Activated CD4-positive, CD25-positive, alpha-beta regulatory T cell treated with anti-CD3 and anti-CD28 coated beads, Interleukin-2, amount 50 U/mL, for 72 hours (primary cell): ENCODE results near the gene TAF3.

Experiments used
- DNase-seq: peaks from one replicate; pipeline ENCODE4 v3.0.0; 2021

TAF3 gene

DNA sequence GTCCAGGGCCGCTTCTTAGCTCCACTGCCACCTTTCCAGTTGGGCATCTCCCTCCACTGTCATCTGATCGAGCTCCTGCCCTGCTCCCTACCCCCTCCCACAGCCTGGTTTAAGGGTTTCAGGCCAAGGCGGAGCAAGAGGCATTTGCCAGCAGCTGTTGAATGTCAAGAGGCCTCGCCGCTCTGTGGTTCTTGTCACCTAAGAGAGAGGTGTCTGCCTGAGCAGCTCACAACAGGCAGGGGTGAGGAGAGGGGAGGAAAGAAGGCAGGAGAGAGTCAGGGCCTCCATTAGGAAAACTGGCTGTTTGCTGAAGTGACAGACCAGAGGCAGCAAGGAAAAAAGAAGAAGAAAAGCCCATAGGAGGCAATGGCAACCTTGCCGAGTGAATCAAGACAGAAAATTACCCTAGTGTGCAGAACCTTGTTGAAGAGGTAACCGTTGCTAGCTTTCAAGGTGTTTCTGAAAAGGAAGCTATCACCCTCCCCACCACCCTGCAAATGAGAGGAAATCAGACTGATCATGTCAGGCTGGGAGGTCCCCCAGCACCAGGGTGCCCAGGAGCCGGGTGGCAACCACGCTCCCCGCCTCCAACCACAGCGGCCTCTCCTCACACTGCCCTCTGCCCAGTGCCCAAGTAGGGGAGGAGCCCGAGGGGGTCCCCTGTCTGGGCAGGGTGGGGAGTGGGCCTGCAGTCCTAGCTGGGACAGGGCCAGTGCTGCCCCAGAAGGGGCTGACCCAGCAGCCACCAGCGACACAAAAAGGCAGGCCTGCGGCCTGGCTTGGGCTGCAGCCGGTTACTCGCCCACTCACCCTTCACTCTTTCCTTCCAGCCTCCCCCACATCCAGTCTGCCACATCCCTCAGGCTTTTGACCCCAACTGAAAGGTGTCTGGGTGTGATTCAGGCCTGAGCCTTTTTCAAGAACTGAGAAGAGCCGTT is 243.2 kb downstream of the TAF3 start:
- peak; percentile 65 for DNase-seq

GRCh38 chr10:8063128-8063908 is 245.0 kb downstream of the TAF3 start:
- DNase-seq: no peak

GRCh38 chr10:8063935-8064334 is 245.6 kb downstream of the TAF3 start:
- DNase-seq: no peak

DNA sequence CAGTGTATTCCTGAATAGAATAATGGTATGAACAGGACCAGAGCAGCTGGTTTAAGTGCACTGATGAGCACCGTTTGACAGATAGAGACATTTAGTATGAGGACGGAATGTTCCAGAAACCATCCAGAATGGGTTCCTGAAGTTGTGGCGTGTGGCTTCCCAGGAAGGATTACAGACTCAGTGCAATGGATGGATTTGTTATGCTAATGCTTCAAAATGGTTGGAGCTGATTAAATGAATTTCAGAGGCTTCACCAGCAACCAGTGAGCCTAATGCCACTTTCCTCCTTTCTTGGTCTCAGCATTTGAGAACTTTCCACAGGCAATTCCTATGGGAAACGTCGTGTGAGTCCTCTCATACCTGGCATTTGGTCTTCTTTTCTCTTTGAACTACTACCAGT is 246.1 kb downstream of the TAF3 start:
- no peak for DNase-seq

GRCh38 chr10:8065651-8066050 is 247.3 kb downstream of the TAF3 start:
- no peak for DNase-seq

GRCh38 chr10:8066124-8066523 is 247.8 kb downstream of the TAF3 start:
- DNase-seq: no peak
